ENCODE results near the gene PLSCR4. TPM values are rescaled to one million over a fixed set of nuclear protein-coding genes. Genes with fewer than 3 reads are reported as not detected.

PLSCR4 gene
- total and polyA plus RNA-seq, 12 donors: 4.6 to 16.4 (median 10.2) TPM

DNA sequence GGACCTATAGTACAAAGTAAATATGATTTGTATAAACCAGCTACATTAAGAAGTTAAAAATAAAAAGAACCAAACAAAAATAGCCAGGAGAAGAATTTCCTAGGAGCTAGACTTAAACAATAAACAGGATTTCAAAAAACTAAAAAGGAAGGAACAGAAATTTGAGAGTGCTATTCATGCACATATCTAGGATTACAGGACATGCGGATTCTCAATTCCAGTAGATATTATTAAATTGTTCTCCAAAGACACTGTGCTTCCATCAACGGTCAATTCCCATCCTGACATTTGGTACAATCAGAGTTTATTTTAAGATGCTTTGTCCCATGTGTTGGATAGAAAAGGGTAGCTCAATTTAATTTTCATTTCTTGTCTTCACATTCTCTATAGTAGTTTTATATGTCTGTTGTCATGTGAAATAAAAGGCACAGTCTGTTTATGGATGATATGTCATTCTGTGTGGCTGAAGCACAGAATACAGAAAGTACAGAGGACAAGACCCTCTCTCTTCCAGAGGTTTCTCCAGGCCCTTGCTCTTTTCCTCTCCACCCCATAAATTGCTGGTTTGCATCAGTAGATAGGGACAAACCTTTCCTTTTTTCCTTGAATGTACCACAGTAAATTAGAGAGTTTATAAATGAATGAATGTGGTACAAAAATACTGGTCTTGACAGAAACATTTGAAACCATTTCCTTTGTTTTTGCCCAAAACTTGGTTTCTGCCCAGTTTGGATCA is 93.4 kb downstream of the PLSCR4 start:
- H3K4me1 ChIP-seq: peaks cover 0 to 82% (median 64%) of the 10 kb centered on the region in 9 donors
- intact Hi-C loops (cut with DNase I): loop anchor here in 1 of 10 donors (5.0 kb wide), 1 partner anchor 65 kb away; no protein-coding TSS in a partner anchor
- H3K9me3 ChIP-seq: no peaks in the 10 kb centered on the region

GRCh38 chr3:146156666-146157314 is 94.1 kb downstream of the PLSCR4 start:
- H3K4me1 ChIP-seq: peaks cover 0 to 82% (median 57%) of the 10 kb centered on the region in 9 donors
- no peaks in the 10 kb centered on the region for H3K9me3 ChIP-seq
- H3K36me3 ChIP-seq: peaks cover 0 to 7% (median 0%) of the 10 kb centered on the region in 9 donors
- peak overlapping the region; percentile 73 to 98 (median 93) for H3K27ac ChIP-seq
- peak overlapping the region in 9 of 10 donors; percentile 10 to 74 (median 24) for H3K4me3 ChIP-seq
- no peak for TF ChIP-seq CTCF (IDR thresholded peaks at IDR 0.05)
- intact Hi-C loops (cut with DNase I): loop anchor here in 1 of 10 donors (5.0 kb wide), 1 partner anchor 64 kb away; no protein-coding TSS in a partner anchor
- ATAC-seq (no peak), DNase-seq (no peak)
- peaks cover 0 to 20% (median 0%) of the 10 kb centered on the region in 7 donors for H3K27me3 ChIP-seq
- WGBS, 2 donors: 28 to 55% methylated on average over 3 of the region's 3 CpGs

More for the DNA sequence above, 93.4 kb downstream of the PLSCR4 start:
- no peak for TF ChIP-seq CTCF (IDR thresholded peaks at IDR 0.05)
- Histone ChIP-seq H3K36me3 (peaks cover 0 to 6% (median 0%) of the 10 kb centered on the region in 9 donors), H3K4me3 (peak overlapping the region in 6 of 10 donors; percentile 5 to 74 (median 25)), H3K27ac (peak overlapping the region; percentile 73 to 98 (median 93)), H3K27me3 (peaks cover 0 to 27% (median 0%) of the 10 kb centered on the region in 7 donors)
- no peak for DNase-seq
- no peak for ATAC-seq
- WGBS, 2 donors: 30 to 32% methylated on average over 2 of the region's 2 CpGs

- Histone ChIP-seq H3K4me3 (peak overlapping the region in 9 of 10 donors; percentile 10 to 74 (median 24)), H3K27ac (peak overlapping the region; percentile 73 to 98 (median 93)), H3K9me3 (no peaks in the 10 kb centered on the region), H3K36me3 (peaks cover 0 to 13% (median 0%) of the 10 kb centered on the region in 9 donors), H3K27me3 (peaks cover 0 to 13% (median 0%) of the 10 kb centered on the region in 7 donors), H3K4me1 (peaks cover 0 to 81% (median 55%) of the 10 kb centered on the region in 9 donors)
- TF ChIP-seq CTCF (IDR thresholded peaks at IDR 0.05): no peak
- ATAC-seq: peak in 3 of 8 donors; percentile 29 to 45 (median 30)
- 15 to 20% methylated on average over 4 of the region's 4 CpGs for WGBS, 2 donors
- intact Hi-C loops (cut with DNase I): loop anchor here in 1 of 10 donors (5.0 kb wide), 1 partner anchor 64 kb away; no protein-coding TSS in a partner anchor
- no peak for DNase-seq
Observed at GRCh38 chr3:146156095-146156494, 94.8 kb downstream of the PLSCR4 start.

DNA sequence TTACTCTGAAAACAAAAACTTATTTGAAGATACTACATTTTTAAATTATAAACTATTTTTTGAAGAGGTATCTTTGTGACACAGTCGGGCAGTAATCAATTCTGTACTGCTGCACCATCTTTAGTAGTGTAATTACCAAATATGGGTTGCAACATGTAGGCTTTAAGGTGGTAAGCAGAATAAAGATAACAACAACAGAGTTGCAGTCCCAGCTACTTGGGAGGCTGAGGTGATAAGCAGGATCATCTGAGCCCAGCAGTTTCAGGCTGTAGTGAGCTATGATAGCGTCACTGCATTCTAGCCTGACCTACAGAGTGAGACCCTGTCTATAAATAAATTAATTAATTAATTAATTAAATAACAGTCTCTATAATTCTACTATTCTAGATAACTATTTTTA is 95.9 kb downstream of the PLSCR4 start:
- TF ChIP-seq CTCF (IDR thresholded peaks at IDR 0.05): no peak
- Histone ChIP-seq H3K27me3 (peaks cover 0 to 2% (median 0%) of the 10 kb centered on the region in 7 donors), H3K9me3 (no peaks in the 10 kb centered on the region), H3K27ac (peak overlapping the region in 8 of 10 donors; percentile 8 to 98 (median 93)), H3K4me3 (no peak overlapping the region), H3K4me1 (peaks cover 0 to 87% (median 56%) of the 10 kb centered on the region in 9 donors), H3K36me3 (peaks cover 0 to 13% (median 0%) of the 10 kb centered on the region in 9 donors)
- intact Hi-C loops (cut with DNase I): loop anchor here in 1 of 10 donors (5.0 kb wide), 1 partner anchor 63 kb away; no protein-coding TSS in a partner anchor
- 37 to 46% methylated on average over 2 of the region's 2 CpGs for WGBS, 2 donors
- no peak for DNase-seq
- peak in 3 of 8 donors; percentile 27 to 69 (median 52) for ATAC-seq

Measured in heart right ventricle (tissue), 16 donors.